GM21717 (cell line): ENCODE results near the gene OTUD1.

ENCODE experiments used
- ATAC-seq: cut with Tn5 transposase; IDR thresholded peaks from one replicate; pipeline ENCODE4 v1.9.1; 2021; ENCODE audit warnings: mild to moderate bottlenecking, moderate library complexity; ENCODE audit not compliant: unreplicated experiment

The OTUD1 gene

DNA sequence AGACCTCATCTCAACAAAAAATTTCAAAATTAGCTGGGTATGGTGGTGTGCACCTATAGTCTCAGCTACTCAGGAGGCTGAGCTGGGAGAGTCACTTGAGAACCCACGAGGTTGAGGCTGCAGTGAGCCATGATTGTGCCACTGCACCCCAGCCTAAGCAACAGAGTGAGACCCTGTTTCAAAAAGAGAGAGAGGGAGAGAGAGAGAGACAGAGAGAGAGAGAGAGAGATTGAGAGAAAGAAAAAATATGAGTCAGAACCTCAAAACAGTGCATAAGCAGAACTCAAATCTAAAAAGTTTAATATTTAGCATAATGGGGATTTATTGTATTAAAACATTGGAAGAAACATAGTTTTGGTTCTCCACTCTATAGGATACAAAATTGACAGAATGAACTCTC is 17.5 kb upstream of the OTUD1 start:
- no peak for ATAC-seq

DNA sequence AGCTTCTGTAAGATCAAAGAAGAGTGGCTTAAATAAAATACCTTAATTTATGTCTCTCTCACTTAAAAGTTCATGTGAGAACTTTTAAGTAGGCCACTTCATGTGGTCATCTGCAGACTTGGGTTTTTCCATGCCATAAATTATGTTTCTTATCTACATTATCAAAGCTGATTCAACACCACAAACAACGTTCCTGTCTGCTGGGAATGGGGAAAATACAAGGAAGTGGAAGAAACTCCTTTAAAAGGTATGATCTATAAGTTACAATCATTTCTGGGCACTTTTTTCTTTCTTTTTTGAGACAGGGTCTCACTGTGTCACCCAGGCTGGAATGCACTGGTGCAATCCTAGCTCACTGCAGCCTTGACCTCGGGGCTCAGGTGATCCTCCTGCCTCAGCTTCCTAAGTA is 16.9 kb upstream of the OTUD1 start:
- ATAC-seq = no peak

DNA sequence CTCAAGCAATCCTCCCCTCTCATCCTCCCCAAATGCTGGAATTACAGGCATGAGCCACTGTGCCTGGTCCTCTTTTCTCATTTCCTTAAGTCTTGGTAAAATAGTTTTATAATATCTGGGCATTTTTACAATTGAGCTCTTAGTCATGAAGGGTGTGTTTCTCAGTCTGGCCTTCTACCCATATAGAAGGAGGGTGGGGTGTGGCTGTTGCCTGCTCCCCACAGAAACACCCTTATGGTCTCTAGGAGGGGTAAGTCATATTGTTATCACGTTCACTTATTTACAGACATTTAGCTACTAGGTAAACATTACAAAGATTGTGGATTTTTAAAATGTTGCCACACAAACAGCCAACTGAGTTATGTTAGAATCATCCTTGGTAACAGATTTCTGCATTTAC is 6.7 kb upstream of the OTUD1 start:
- ATAC-seq = no peak

DNA sequence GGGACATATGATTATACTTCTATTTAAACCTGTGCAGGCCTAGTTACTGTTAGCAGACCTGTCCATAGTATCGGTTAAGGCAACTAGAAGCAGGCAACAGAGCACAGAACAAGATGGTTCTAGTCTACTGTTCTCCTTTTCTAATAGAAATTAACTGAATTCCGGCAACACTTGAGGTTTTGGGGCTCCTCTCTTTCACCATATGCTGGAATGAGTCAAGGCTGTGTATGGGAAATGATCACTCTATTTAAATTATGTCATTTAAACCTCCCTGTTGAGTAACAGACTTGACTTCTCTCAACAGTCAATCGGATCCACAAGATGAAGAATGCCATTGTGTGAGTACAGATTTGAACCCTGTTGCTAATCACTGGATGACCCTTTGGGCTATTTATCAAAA is 6.2 kb upstream of the OTUD1 start:
- ATAC-seq = no peak

DNA sequence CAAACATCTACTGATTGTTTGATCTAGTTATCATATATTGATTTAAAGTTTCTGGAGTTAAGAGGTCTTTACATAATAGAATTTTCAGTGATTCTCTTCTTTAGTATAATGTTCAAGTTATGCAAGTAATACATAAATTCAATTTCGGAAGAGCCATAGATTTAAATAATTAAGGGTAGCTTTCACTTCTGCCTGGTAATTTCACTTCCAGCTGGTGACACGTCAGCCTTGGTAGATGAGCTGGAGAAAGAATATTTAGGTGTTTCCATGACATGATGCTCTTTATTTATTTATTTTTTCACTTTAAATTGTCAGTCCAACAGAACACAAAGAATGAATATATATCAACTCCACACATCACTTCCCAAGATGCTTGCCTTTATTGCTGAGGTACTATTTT is 5.2 kb upstream of the OTUD1 start:
- no peak for ATAC-seq

DNA sequence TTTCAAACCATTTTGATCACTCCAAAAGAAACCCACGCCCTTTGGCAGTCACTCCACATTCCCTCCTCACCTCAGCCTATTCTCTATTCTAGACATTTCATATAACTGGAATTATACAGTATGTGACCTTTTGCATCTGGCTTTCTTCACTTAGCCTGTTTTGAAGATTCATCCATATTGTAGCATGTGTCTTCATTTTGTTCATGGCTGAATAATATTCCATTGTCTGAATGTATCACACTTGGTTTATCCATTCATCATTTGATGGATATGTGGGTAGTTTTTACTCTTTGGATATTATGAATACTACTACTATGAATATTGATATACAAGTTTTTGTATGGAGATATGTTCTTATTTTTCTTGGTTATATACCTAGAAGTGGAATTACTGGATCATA is 3.5 kb upstream of the OTUD1 start:
- no peak for ATAC-seq

DNA sequence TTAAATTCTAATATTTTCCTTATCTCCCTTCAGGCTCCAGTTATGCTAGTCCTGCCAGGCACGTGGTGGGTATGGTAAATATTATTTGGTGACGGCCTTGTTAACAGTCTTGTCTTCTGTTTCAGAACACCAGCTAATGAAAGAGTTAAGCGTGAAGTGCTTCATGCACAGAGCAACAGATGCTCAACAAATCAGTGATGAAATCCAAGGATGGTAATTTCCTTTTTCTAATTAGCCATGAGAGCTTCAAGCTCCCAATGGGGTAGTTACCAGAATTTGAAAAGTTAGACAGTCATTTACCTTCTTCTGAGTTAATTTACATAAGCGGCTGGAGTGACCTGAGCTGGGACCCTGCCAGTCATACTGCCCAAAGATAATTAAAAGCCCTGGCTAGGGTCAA is 1.9 kb upstream of the OTUD1 start:
- ATAC-seq = no peak

DNA sequence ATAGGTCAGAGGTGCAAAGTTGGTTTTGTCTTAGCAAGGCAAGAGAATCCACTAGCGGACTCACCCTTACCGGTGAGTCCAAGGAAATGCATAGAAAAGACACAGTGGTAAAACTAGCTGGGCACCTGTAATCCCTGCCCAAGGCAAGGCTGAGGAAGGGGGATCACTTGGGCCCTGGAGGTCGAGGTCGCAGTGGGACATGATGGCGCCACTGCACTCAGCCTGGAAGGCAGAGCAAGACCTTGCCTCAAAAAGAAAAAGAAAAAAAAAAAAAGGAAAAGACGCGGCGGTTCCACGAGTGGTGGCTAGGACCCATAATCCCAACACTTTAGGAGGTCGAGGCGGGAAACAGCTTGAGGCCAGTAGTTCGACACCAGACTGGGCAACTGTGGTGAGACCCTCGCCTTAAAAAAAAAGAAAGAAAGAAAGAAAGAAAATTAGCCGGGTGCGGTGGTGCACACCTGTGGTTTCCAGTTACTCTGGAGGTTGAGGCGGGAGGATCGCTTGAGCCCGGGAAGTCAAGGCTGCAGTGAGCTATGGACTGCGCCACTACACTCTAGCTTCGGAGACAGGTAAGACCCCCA is 820 bp upstream of the OTUD1 start:
- ATAC-seq = no peak

DNA sequence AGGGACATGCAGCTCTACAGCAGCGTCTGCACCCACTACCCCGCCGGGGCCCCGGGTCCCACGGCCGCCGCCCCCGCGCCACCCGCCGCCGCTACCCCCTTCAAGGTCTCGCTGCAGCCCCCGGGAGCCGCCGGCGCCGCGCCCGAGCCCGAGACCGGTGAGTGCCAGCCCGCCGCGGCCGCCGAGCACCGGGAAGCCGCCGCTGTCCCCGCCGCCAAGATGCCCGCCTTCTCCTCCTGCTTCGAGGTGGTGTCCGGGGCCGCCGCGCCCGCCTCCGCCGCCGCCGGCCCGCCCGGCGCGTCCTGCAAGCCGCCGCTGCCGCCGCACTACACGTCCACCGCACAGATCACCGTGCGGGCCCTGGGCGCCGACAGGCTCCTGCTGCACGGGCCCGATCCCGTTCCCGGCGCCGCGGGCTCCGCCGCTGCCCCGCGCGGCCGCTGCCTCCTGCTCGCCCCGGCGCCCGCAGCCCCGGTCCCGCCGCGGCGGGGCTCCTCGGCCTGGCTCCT is 631 bp downstream of the OTUD1 start:
- ATAC-seq = peak; percentile 20

DNA sequence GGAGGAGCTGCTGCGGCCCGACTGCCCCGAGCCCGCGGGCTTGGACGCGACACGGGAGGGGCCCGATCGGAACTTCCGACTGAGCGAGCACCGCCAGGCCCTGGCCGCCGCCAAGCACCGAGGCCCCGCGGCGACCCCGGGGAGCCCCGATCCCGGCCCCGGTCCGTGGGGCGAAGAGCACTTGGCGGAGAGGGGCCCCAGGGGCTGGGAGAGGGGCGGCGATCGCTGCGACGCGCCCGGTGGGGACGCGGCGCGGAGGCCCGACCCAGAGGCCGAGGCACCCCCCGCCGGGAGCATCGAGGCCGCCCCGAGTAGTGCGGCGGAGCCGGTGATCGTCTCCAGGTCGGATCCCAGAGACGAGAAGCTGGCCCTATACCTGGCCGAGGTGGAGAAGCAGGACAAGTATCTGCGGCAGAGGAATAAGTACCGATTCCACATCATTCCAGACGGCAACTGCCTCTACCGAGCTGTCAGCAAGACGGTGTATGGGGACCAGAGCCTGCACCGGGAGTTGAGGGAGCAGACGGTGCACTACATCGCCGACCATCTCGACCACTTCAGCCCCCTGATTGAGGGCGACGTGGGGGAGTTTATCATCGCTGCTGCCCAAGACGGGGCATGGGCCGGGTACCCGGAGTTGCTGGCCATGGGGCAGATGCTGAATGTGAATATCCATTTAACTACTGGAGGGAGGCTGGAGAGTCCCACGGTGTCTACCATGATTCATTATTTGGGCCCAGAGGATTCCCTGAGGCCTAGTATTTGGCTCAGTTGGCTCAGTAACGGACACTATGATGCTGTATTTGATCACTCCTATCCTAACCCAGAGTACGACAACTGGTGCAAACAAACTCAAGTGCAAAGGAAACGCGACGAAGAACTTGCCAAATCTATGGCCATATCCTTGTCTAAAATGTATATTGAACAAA is 1.4 kb downstream of the OTUD1 start:
- ATAC-seq = peak; percentile 21

DNA sequence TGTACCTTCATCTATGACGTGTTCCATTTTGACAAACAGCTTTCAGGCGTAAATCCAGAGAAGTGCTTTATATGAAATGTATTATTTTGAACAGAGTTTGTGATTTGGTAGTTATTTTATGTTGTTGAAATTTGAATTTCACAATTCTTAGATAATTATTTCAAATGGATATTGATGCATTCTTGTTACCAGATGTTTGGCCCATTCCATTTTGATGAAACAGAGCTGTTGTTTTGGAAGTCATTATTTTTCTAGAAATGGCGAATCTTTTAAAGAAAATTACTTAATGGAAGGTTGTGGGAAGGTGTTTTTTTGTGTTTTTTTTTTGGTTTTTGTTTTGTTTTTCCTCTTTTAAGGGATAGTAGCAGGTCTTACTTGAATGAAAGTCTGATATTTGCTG is 2.4 kb downstream of the OTUD1 start:
- ATAC-seq = no peak

DNA sequence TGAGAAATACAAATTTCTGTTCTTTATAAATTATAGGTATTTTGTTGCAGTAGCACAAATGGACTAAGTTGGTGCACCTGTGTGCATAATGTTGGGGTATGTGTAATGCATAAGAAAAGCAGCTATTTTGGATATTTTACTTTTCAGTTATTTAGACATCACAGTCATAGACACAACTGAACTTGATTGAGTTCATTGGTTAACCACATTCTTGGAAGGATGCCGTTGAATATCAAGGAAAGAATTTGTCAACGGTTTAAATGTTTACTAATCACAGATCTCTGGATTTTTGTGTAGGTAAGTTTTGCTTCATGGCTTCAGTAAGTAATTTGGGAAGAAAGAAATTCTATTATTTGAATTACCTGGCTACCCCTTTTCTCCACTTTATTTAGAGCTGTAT is 4.1 kb downstream of the OTUD1 start:
- ATAC-seq = no peak

DNA sequence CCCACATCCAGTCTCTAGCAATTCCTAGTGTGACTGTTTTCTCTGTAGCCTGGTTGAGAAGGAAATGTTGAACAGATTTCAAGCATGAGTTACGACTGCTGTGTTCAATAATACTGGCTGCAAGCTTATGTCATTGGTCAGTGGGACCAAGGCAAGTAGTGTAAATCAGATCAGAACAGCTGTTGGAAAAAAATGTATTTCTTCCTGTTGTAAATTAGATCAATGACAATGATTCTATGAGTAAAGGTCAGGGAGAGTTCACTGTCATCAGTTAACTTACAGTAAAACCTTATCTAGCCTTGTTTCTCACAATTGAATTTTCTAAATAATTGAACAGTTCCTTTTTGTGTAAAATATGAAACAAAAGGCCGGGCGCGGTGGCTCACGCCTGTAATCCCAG is 6.7 kb downstream of the OTUD1 start:
- no peak for ATAC-seq

DNA sequence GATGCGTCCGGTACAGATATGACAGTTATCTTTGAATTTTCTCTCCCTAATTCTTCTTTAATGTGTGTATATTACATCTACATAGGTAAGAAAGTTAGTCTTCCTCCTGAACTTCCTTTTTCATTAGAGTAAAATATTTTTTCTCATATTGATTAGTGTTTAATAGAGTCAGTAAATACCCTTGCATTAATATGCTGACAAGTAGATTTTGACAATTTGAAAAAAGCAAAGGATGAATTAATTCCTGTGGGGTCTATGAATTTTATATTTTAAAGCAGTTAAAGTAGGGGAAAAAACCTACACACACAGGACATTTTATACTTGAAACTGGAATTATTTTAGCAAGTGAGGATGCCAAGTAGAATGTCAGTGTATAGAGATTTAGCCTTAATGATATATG is 9.4 kb downstream of the OTUD1 start:
- ATAC-seq = peak; percentile 18

DNA sequence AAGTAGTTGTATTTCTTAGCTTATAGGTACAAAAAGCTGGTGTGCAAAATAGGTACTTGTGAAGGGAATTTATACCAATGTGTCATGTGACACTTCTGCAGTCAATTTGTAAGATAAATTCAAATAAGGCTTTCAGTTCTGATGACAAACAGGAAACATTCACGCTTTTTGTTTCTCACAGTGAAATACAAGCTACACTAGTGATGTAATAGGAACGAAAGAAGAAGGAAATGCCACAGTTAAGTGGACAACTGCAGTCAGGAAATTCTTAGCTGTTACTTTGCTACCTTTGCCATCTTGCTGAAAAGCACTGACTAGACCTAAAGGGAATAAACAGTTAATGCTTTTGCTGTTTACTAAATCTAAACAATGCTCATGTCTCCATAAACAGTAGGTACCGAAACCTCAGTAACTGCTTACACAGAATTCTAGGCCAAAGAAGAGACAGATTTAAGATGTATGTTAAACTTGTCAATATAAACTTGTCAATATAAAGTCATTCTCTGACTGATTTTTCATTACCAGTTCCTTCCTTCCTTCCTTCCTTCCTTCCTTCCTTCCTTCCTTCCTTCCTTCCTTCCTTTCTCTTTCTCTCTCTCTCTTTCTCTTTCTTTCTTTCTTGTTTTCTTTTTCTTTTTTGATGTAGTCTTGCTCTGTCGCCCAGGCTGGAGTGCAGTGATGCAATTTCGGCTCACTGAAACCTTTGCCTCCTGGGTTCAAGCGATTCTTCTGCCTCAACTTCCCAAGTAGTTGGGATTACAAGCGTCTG is 10.1 kb downstream of the OTUD1 start:
- ATAC-seq = peak; percentile 88

DNA sequence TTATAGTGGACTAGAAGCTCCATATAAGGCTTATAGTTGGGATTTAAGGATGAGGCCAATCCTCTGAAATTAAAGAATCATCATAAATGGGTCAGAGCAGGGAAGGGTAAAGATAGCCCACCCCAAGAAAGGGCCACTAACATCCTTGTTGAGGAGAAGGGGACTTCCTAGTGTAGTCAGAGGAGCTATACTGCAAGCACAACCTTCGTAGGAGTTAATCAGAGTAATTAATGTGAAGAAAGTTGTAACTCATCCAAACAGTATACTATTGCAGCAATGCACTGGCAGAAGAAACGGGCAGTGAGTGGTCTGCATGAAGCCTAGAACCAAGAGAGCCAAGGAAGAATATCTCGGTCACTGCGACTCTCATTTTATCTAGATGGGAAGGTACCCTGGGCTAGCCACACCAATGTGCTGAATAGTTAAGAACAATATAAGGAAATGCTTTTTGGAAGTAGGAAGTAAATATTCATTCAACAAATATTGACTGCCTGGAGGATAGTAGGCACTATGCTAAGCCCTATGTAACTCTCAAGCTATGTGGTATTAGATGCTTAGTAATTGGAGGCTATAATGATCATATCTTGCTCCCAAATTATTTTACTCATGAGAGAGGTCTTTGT is 13.3 kb downstream of the OTUD1 start:
- no peak for ATAC-seq

DNA sequence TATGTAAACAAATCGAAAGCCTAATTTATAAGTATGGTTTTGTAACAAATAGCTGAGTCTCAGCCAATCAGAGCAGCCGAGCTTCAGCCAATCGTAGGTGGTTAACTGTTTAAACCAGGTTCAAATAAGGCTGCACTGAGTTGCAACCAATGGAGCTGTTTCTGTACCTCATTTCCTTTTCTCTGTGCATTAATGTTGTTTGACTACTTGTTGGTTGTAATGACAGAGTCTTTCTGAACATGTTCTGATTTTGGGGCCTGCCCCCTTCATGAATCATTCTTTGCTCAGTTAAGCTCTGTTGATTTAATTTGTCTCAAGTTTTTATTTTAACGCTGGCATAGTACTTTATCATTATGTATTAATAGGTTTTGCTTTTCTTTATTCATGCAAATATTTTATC is 14.6 kb downstream of the OTUD1 start:
- ATAC-seq = no peak

DNA sequence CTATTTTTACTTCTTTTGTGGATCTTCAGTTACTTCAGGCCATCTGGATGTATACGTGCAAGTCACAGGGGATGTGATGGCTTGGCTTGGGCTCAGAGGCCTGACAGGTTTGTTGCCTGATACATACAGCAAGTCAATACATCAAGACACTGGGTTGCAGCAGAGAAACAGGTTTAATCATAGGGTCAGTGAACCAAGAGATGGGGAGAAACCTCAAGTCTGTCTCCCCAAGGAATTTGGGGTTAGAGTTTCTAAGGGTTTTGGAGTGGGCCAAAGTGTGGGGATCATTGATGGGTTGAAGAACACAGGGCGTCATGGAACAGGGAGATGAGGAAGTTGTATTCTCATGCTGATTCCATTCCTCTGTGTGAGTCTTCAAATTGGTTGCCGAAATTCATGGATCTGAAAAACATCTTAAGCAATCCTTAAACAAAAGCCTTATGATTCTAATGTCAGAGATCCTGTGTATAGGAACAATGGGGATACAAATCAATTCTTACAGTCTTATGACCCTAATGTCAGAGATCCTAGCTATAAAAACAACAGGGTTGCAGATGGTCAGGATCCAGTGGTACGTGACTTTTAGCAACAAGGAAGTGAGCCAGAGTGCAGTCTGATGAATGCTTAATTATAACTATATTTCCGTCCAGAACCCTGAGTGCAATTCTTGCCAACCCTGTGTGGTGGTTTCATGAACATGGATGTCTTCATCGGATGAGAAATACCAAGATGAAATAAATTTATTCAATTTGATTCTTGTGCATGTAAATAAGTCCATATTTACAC is 18.9 kb downstream of the OTUD1 start:
- ATAC-seq = no peak

DNA sequence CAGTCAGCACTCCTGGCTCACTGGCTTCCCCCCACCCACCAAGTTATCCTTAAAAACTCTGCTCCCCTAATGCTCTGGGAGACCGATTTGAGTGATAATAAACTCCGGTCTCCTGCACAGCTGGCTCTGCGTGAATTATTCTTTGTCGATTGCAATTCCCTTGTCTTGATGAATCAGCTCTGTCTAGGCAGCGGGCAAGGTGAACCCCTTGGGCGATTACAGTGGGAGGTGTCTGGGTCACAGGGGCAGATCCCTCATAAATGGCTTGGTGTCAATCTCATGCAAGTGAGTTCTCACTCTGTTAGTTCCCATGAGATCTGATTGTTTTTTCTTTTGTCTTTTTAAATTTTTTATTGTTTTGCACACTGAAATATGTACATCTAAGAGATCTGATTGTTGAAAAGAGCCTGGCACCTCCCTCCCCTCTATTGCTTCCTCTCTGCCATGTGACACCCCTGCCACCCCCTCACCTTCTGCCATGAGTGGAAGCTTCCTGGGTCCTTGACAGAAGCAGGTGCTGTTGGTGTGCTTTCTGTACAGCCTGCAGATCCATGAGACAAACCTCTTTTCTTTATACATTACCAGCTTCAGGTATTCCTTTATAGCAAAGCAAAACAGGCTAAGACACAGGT is 20.5 kb downstream of the OTUD1 start:
- ATAC-seq = no peak

DNA sequence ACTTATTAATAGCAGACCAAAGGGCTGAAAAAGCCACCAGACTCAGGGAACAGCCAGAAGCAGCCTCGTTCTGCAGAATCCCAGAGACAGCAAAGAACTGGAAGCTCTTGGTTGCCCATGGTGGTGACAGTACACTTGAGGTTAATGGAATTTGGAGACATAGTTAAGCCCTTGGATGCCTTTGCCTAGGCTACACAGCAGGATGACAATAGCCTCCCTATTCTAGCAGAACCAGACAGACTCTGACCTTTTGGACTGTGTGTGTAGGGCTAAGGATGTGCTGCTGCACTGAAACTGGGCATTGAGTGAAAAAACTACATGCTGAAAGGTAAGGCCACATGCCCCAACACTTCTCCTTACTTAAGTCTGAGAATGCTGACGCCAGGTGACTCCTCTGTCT is 22.7 kb downstream of the OTUD1 start:
- ATAC-seq = no peak
